ENCODE data around the gene TNFAIP8.
"Not testable (repeated sequence)": the region's sequence is repeated elsewhere in the genome, so short reads cannot be mapped to it uniquely, and the experiment has no call there.

Gene TNFAIP8

GRCh38 chr5:119393746-119394145 lies 37.9 kb downstream of the TNFAIP8 start:
- DNase-seq (ENCODE audit: low read depth, low spot score) = no peak

- DNase-seq (ENCODE audit: low read depth, low spot score) = no peak
Measured at GRCh38 chr5:119395080-119395836, 39.4 kb downstream of the TNFAIP8 start.

GRCh38 chr5:119396030-119396664 lies 40.3 kb downstream of the TNFAIP8 start:
- no peak for DNase-seq (ENCODE audit: low read depth, low spot score)

- no peak for DNase-seq (ENCODE audit: low read depth, low spot score)
Measured at GRCh38 chr5:119397518-119398380, 41.9 kb downstream of the TNFAIP8 start.

GRCh38 chr5:119398727-119399466 lies 43.1 kb downstream of the TNFAIP8 start:
- no peak for DNase-seq (ENCODE audit: low read depth, low spot score)

- no peak for DNase-seq (ENCODE audit: low read depth, low spot score)
Measured at GRCh38 chr5:119400245-119400644, 44.4 kb downstream of the TNFAIP8 start.

GRCh38 chr5:119402081-119402480 lies 46.3 kb downstream of the TNFAIP8 start:
- DNase-seq (ENCODE audit: low read depth, low spot score) = no peak

GRCh38 chr5:119402555-119402954 lies 46.7 kb downstream of the TNFAIP8 start:
- no peak for DNase-seq (ENCODE audit: low read depth, low spot score)

GRCh38 chr5:119404033-119404432 lies 48.2 kb downstream of the TNFAIP8 start:
- DNase-seq (ENCODE audit: low read depth, low spot score) = no peak

- DNase-seq (ENCODE audit: low read depth, low spot score) = no peak
Measured at GRCh38 chr5:119405419-119405818, 49.6 kb downstream of the TNFAIP8 start.

GRCh38 chr5:119406551-119407110 lies 50.8 kb downstream of the TNFAIP8 start:
- no peak for DNase-seq (ENCODE audit: low read depth, low spot score)

- DNase-seq (ENCODE audit: low read depth, low spot score) = no peak
Measured at GRCh38 chr5:119409235-119409815, 53.5 kb downstream of the TNFAIP8 start.

- no peak for DNase-seq (ENCODE audit: low read depth, low spot score)
Measured at GRCh38 chr5:119410448-119411159, 54.8 kb downstream of the TNFAIP8 start.

GRCh38 chr5:119411361-119412278 lies 55.8 kb downstream of the TNFAIP8 start:
- DNase-seq (ENCODE audit: low read depth, low spot score) = peak; percentile 74

GRCh38 chr5:119412279-119413227 lies 56.7 kb downstream of the TNFAIP8 start:
- DNase-seq (ENCODE audit: low read depth, low spot score) = no peak

GRCh38 chr5:119414124-119414734 lies 58.4 kb downstream of the TNFAIP8 start:
- DNase-seq (ENCODE audit: low read depth, low spot score) = not testable (repeated sequence)

- no peak for DNase-seq (ENCODE audit: low read depth, low spot score)
Measured at GRCh38 chr5:119417891-119418605, 62.2 kb downstream of the TNFAIP8 start.
